ENCODE measurements around the gene TFPT. TPM values are rescaled to one million over a fixed set of nuclear protein-coding genes. Genes with fewer than 3 reads are reported as not detected.

The TFPT gene
- total and polyA plus RNA-seq, 2 of the 13 experiments (the other 11 are each of a cell fraction or from before 2014, with no cell fraction given) = 8.4 to 10.7 TPM

DNA sequence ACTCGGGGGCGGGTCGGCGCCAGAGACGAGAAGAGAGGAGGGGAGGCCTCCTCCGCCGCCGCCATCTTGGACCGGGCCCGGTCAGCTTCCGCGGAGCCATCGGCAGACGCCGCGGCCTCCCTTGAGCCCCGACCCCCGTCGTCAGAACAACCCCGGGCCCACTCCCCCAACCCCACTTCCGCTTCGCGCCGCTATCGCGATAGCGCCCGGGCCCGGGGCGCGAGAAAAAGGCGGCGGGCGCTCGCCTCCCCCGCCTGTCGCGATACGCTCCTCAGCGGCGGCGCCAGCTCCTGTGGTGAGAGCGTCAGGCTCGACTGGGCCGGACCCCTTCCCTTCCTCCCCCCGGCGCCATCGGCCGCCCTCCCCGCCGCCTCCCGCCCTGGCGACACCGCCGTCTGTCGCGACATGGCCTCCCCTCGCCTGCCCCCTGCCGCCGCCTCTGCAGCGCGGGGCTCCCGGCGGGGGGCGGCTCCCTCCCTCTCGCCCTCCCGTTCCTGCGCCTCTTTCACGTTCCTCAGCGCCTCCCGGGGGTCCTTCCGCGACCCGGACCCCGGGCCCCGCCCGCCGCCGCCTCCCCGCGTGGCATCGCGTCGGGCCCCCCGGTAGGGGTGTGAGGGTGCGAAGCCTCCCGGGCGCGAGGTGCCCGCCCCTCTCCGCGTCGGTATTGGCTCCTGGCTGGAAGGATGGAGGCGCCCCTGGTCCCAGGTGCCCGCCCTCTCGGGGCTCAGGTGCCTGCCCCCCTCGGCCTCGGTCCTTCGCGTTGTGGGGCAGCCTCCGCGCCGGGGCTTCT lies 22.4 kb upstream of the TFPT start, which contains the start of gene CNOT3 (continued):
- TF ChIP-seq NFYC (CRISPR knock-in tag; IDR thresholded peaks at IDR 0.05) = no peak
- no peak for TF ChIP-seq FOXO1 (CRISPR knock-in tag; IDR thresholded peaks at IDR 0.05)
- TF ChIP-seq, protein P1, sequence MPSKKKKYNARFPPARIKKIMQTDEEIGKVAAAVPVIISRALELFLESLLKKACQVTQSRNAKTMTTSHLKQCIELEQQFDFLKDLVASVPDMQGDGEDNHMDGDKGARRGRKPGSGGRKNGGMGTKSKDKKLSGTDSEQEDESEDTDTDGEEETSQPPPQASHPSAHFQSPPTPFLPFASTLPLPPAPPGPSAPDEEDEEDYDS (CRISPR knock-in tag; IDR thresholded peaks at IDR 0.05) = no peak
- TF ChIP-seq MAZ (IDR thresholded peaks at IDR 0.05; ENCODE audit: borderline replicate concordance, low read depth, low read length) = no peak
- peak; percentile 60; the same call in 1 of the 2 replicates for TF ChIP-seq MAZ (CRISPR knock-in tag; IDR thresholded peaks at IDR 0.05; ENCODE audit: low read depth)
- no peak for TF ChIP-seq TP53 (CRISPR knock-in tag; conservative IDR thresholded peaks at IDR 0.05)
- TF ChIP-seq MED8 (CRISPR knock-in tag; IDR thresholded peaks at IDR 0.05; ENCODE audit: insufficient replicate concordance) = no peak
- no peak; the same call in 1 of the 2 replicates for TF ChIP-seq ZBTB7A (CRISPR knock-in tag; IDR thresholded peaks at IDR 0.05)
- peak; percentile 97 for TF ChIP-seq YY1 (IDR thresholded peaks at IDR 0.05; ENCODE audit: insufficient read depth, insufficient replicate concordance, low read depth, low read length)
- no peak for TF ChIP-seq ZMAT3 (CRISPR knock-in tag; conservative IDR thresholded peaks at IDR 0.05)
- no peak for TF ChIP-seq IRF2 (CRISPR knock-in tag; IDR thresholded peaks at IDR 0.05)
- no peak for TF ChIP-seq ZKSCAN1 (IDR thresholded peaks at IDR 0.05; ENCODE audit: low read length)
- TF ChIP-seq ZFP36 (IDR thresholded peaks at IDR 0.05; ENCODE audit: borderline replicate concordance, low read depth, low read length, partially characterized antibody) = no peak
- TF ChIP-seq TOE1 (CRISPR knock-in tag; IDR thresholded peaks at IDR 0.05) = no peak
- no peak for TF ChIP-seq TSC22D2 (CRISPR knock-in tag; IDR thresholded peaks at IDR 0.05; ENCODE audit: borderline replicate concordance)
- no peak for TF ChIP-seq ZNF616 (CRISPR knock-in tag; IDR thresholded peaks at IDR 0.05; ENCODE audit: low read depth)
- no peak for TF ChIP-seq FOXA3 (CRISPR knock-in tag; IDR thresholded peaks at IDR 0.05)
- TF ChIP-seq ZNF883 (CRISPR knock-in tag; IDR thresholded peaks at IDR 0.05; ENCODE audit: not compliant biosample characterization) = no peak
- TF ChIP-seq ZNF225 (CRISPR knock-in tag; IDR thresholded peaks at IDR 0.05) = no peak
- TF ChIP-seq, protein P2, sequence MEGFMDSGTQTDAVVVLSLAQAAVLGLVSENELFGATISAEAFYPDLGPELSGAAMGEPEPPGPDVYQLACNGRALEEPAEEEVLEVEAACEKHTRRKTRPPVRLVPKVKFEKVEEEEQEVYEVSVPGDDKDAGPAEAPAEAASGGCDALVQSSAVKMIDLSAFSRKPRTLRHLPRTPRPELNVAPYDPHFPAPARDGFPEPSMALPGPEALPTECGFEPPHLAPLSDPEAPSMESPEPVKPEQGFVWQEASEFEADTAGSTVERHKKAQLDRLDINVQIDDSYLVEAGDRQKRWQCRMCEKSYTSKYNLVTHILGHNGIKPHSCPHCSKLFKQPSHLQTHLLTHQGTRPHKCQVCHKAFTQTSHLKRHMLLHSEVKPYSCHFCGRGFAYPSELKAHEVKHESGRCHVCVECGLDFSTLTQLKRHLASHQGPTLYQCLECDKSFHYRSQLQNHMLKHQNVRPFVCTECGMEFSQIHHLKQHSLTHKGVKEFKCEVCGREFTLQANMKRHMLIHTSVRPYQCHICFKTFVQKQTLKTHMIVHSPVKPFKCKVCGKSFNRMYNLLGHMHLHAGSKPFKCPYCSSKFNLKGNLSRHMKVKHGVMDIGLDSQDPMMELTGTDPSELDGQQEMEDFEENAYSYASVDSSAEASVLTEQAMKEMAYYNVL (CRISPR knock-in tag; IDR thresholded peaks at IDR 0.05; ENCODE audit: borderline replicate concordance) = 0 out of 2 replicates have a peak, but pooled peaks have one; percentile 17
- TF ChIP-seq ZNF547 (CRISPR knock-in tag; IDR thresholded peaks at IDR 0.05) = peak; percentile 65
- no peak for TF ChIP-seq ZNF720 (CRISPR knock-in tag; IDR thresholded peaks at IDR 0.05)
- TF ChIP-seq SP5 (CRISPR knock-in tag; IDR thresholded peaks at IDR 0.05; ENCODE audit: borderline replicate concordance, low read depth) = no peak
- no peak for TF ChIP-seq PRPF4 (IDR thresholded peaks at IDR 0.05; ENCODE audit: low read depth, low read length, poor library complexity, severe bottlenecking)
- TF ChIP-seq ZNF761 (CRISPR knock-in tag; conservative IDR thresholded peaks at IDR 0.05) = no peak
- TF ChIP-seq MTF2 (CRISPR knock-in tag; IDR thresholded peaks at IDR 0.05; ENCODE audit: borderline replicate concordance) = no peak
- no peak for TF ChIP-seq ZNF34 (CRISPR knock-in tag; IDR thresholded peaks at IDR 0.05; ENCODE audit: borderline replicate concordance)
